CD14-positive monocyte (primary cell): ENCODE measurements around the gene TMEM61. TPM values are rescaled to one million over a fixed set of nuclear protein-coding genes. Genes with fewer than 3 reads are reported as not detected.

Experiments
- DNase-seq, 3 donors: peaks; one replicate each; pipeline ENCODE4 v3.0.0-alpha.2; 2011 to 2022
- H2AFZ ChIP-seq: 2 replicates; pipeline ENCODE4 v1.6.0; 2012; ENCODE audit warnings: mild to moderate bottlenecking, low read depth, low read length, inconsistent platforms; ENCODE audit not compliant: insufficient read depth, poor library complexity, severe bottlenecking
- H3K27ac ChIP-seq, 2 donors: 1 replicate in 1 of 2; 2 replicates in 1 of 2; pipeline ENCODE4 v1.5.1; 2012 to 2013; ENCODE audit warnings: low read length in 2 of 2, control low read depth in 1 of 2, inconsistent platforms in 1 of 2, low read depth in 1 of 2, mild to moderate bottlenecking in 1 of 2
- H3K27me3 ChIP-seq, 2 donors: one replicate each; pipeline versions ENCODE4 v1.6.0 to v1.6.1; 2011 to 2013; ENCODE audit warnings: low read length in 2 of 2; ENCODE audit not compliant: control insufficient read depth in 2 of 2, insufficient read depth in 2 of 2
- H3K36me3 ChIP-seq, 2 donors: replicated peaks in 1 of 2; 1 replicate in 1 of 2; 2 replicates in 1 of 2; pipeline versions ENCODE4 v1.5.1 to v1.6.1; 2012 to 2013; ENCODE audit warnings: low read length in 2 of 2, control low read depth in 1 of 2, inconsistent platforms in 1 of 2, mild to moderate bottlenecking in 1 of 2; ENCODE audit not compliant: insufficient read depth in 2 of 2, control insufficient read depth in 1 of 2
- H3K4me1 ChIP-seq, 2 donors: 1 replicate in 1 of 2; 2 replicates in 1 of 2; pipeline versions ENCODE4 v1.5.1 to v1.6.1; 2012 to 2013; ENCODE audit warnings: low read length in 2 of 2, control low read depth in 1 of 2, inconsistent platforms in 1 of 2, mild to moderate bottlenecking in 1 of 2, moderate library complexity in 1 of 2; ENCODE audit not compliant: insufficient read depth in 2 of 2, control insufficient read depth in 1 of 2
- H3K4me2 ChIP-seq: replicated peaks from 2 replicates; pipeline ENCODE3; 2012; ENCODE audit warnings: low read length, moderate library complexity, mild to moderate bottlenecking; ENCODE audit not compliant: poor library complexity, severe bottlenecking; ENCODE audit errors: extremely low read depth
- H3K4me3 ChIP-seq, 3 experiments: fragments of 200-600 bp in 1 of 3; sonication (generic) in 1 of 3; replicated peaks in 1 of 3; 1 replicate in 2 of 3; 2 replicates in 1 of 3; pipeline ENCODE4 v1.5.1; 2011 to 2013; ENCODE audit warnings: low read length in 3 of 3, mild to moderate bottlenecking in 3 of 3, control low read depth in 2 of 3, low read depth in 2 of 3, inconsistent platforms in 1 of 3, moderate library complexity in 1 of 3
- H3K79me2 ChIP-seq: 2 replicates; pipeline ENCODE4 v1.6.0; 2012; ENCODE audit warnings: mild to moderate bottlenecking, control low read depth, inconsistent platforms, low read length, moderate library complexity; ENCODE audit not compliant: insufficient read depth
- H3K9ac ChIP-seq: 2 replicates; pipeline ENCODE4 v1.6.0; 2017; ENCODE audit warnings: low read length, mild to moderate bottlenecking; ENCODE audit not compliant: insufficient read depth, poor library complexity, severe bottlenecking
- H3K9me3 ChIP-seq, 2 donors: replicated peaks in 1 of 2; 1 replicate in 1 of 2; 2 replicates in 1 of 2; pipeline versions ENCODE4 v1.5.1 to v1.6.1; 2012 to 2013; ENCODE audit warnings: low read length in 2 of 2, control low read depth in 1 of 2; ENCODE audit not compliant: control insufficient read depth in 1 of 2, insufficient read depth in 1 of 2
- H4K20me1 ChIP-seq: 2 replicates; pipeline ENCODE4 v1.6.0; 2012; ENCODE audit warnings: mild to moderate bottlenecking, low read length, control low read depth, moderate library complexity; ENCODE audit not compliant: insufficient read depth
- H3K27ac Mint-ChIP-seq, 7 donors: one replicate each; pipeline ENCODE4 v1.8.0; 2020; ENCODE audit warnings: mild to moderate bottlenecking in 7 of 7, mixed read lengths in 7 of 7, moderate library complexity in 6 of 7, inconsistent platforms in 2 of 7
- H3K27me3 Mint-ChIP-seq, 3 donors: one replicate each; pipeline ENCODE4 v1.8.0; 2021 to 2022; ENCODE audit warnings: low read depth in 3 of 3, mild to moderate bottlenecking in 3 of 3, mixed read lengths in 3 of 3, moderate library complexity in 3 of 3, inconsistent platforms in 1 of 3
- H3K36me3 Mint-ChIP-seq, 2 donors: one replicate each; pipeline ENCODE4 v1.8.0; 2020; ENCODE audit warnings: mixed read lengths in 2 of 2, inconsistent platforms in 1 of 2, mild to moderate bottlenecking in 1 of 2
- H3K4me1 Mint-ChIP-seq: one replicate; pipeline ENCODE4 v1.8.0; 2020; ENCODE audit warnings: mild to moderate bottlenecking, mixed read lengths
- H3K4me3 Mint-ChIP-seq, 2 donors: one replicate each; pipeline ENCODE4 v1.8.0; 2020; ENCODE audit warnings: mild to moderate bottlenecking in 2 of 2, mixed read lengths in 2 of 2, moderate library complexity in 1 of 2
- H3K9me3 Mint-ChIP-seq, 7 donors: one replicate each; pipeline ENCODE4 v1.8.0; 2020 to 2022; ENCODE audit warnings: mixed read lengths in 7 of 7, mild to moderate bottlenecking in 6 of 7, moderate library complexity in 6 of 7, inconsistent platforms in 2 of 7
- CTCF ChIP-seq: fragments of 200-600 bp; IDR thresholded peaks from one replicate; pipeline ENCODE4 v1.8.0; 2022; ENCODE audit warnings: antibody characterized with exemption, mild to moderate bottlenecking
- WGBS: methylation state at CpG from one replicate; pipeline ENCODE4 v1.1.5; 2013; ENCODE audit warnings: missing lambda C conversion rate; ENCODE audit not compliant: insufficient coverage; 5-methylcytosine and 5-hydroxymethylcytosine counted together
- intact Hi-C, 2 donors: fragments of 100-400 bp; cut with micrococcal nuclease; formaldehyde crosslinking; loops; one replicate each; pipeline versions ENCODE4 v1.15.0 to v1.15.1; 2023
- polyA plus RNA-seq, 3 donors: library from polyadenylated mRNA; depleted of rRNA in 1 of 3; unstranded in 2 of 3; stranded (reverse) in 1 of 3; fragments of 300-500 nt in 2 of 3; fragments of >200 nt in 1 of 3; fragmentation: Illumina TruSeq in 2 of 3; gene quantifications; 1 replicate in 2 of 3; 2 replicates in 1 of 3; pipeline ENCODE4 v1.2.3, GENCODE V29; 2012 to 2021

The TMEM61 gene
- polyA plus RNA-seq, 3 donors: not detected

- no peak for DNase-seq
- no peaks in the 10 kb centered on the region for H3K4me1 Mint-ChIP-seq
- WGBS: 77% methylated on average over 5 of the region's 9 CpGs
- H3K4me3 ChIP-seq: no peak overlapping the region
- no peaks in the 10 kb centered on the region for H3K36me3 Mint-ChIP-seq
- no peak for TF ChIP-seq CTCF
- peak overlapping the region in 2 of 7 donors; percentile 22 to 70 for H3K27ac Mint-ChIP-seq
- no peak overlapping the region for H3K4me2 ChIP-seq
- peaks cover 6 to 13% (median 10%) of the 10 kb centered on the region in 3 donors for H3K27me3 Mint-ChIP-seq
- H3K4me1 ChIP-seq: no peaks in the 10 kb centered on the region
- no peak overlapping the region for H3K27ac ChIP-seq
- H3K36me3 ChIP-seq: no peaks in the 10 kb centered on the region
- no peaks in the 10 kb centered on the region for H3K27me3 ChIP-seq
- no peaks in the 10 kb centered on the region for H3K9me3 ChIP-seq
- no peaks in the 10 kb centered on the region for H4K20me1 ChIP-seq
- H3K79me2 ChIP-seq: no peaks in the 10 kb centered on the region
- intact Hi-C loops: no loop called here
- no peak overlapping the region for H3K4me3 Mint-ChIP-seq
- H2AFZ ChIP-seq: no peak overlapping the region
- peaks cover 0 to 9% (median 3%) of the 10 kb centered on the region in 7 donors for H3K9me3 Mint-ChIP-seq
- no peak overlapping the region for H3K9ac ChIP-seq
Measured at GRCh38 chr1:55010194-55010886, 29.9 kb downstream of the TMEM61 start.

GRCh38 chr1:55010887-55011217, 30.4 kb downstream of the TMEM61 start:
- no peaks in the 10 kb centered on the region for H3K4me1 ChIP-seq
- no peak overlapping the region for H3K9ac ChIP-seq
- no peak overlapping the region for H3K4me2 ChIP-seq
- Mint-ChIP-seq H3K27ac (no peak overlapping the region), H3K4me3 (no peak overlapping the region), H3K9me3 (peaks cover 0 to 9% (median 3%) of the 10 kb centered on the region in 7 donors), H3K4me1 (no peaks in the 10 kb centered on the region), H3K27me3 (peaks cover 6 to 15% (median 12%) of the 10 kb centered on the region in 3 donors), H3K36me3 (no peaks in the 10 kb centered on the region)
- H4K20me1 ChIP-seq: no peaks in the 10 kb centered on the region
- H2AFZ ChIP-seq: no peak overlapping the region
- TF ChIP-seq CTCF: no peak
- H3K9me3 ChIP-seq: no peaks in the 10 kb centered on the region
- no peak overlapping the region for H3K4me3 ChIP-seq
- no peaks in the 10 kb centered on the region for H3K27me3 ChIP-seq
- WGBS: 100% methylated on average over 3 of the region's 7 CpGs
- no peak for DNase-seq
- H3K79me2 ChIP-seq: no peaks in the 10 kb centered on the region
- H3K36me3 ChIP-seq: no peaks in the 10 kb centered on the region
- intact Hi-C loops: no loop called here
- H3K27ac ChIP-seq: no peak overlapping the region
